Activated CD4-positive, alpha-beta T cell treated with anti-CD3 and anti-CD28 coated beads, Interleukin-2, amount 10 ng/mL, durations not matched to agents 7 days and 5 days (primary cell): Measurements from ENCODE around the gene GZMH. TPM values are rescaled to one million over a fixed set of nuclear protein-coding genes. Genes with fewer than 3 reads are reported as not detected.
A peak's percentile ranks its signal among the peaks of the same experiment; 100 is the strongest.
"Not testable (repeated sequence)": the region's sequence is repeated elsewhere in the genome, so short reads cannot be mapped to it uniquely, and the experiment has no call there.

Source experiments
- CTCF ChIA-PET: fragments of 350-600 bp; sonication (Branson Sonifier 250); formaldehyde crosslinking; loops from one replicate; lab custom pipeline; 2021; ENCODE audit warnings: antibody characterized with exemption; lab: Charles Lee
- POLR2A ChIA-PET: fragments of 350-600 bp; sonication (Branson Sonifier 250); formaldehyde crosslinking; loops from one replicate; lab custom pipeline; 2021; ENCODE audit warnings: antibody characterized with exemption; lab: Charles Lee
- DNase-seq: peaks from one replicate; pipeline ENCODE4 v3.0.0-alpha.2; 2020
- H3K27ac Mint-ChIP-seq: one replicate; pipeline ENCODE4 v1.8.0; 2021; ENCODE audit warnings: mild to moderate bottlenecking, moderate library complexity, mixed read lengths
- H3K27me3 Mint-ChIP-seq: one replicate; pipeline ENCODE4 v1.8.0; 2021; ENCODE audit warnings: mixed read lengths
- H3K36me3 Mint-ChIP-seq: one replicate; pipeline ENCODE4 v1.8.0; 2021; ENCODE audit warnings: low read depth, mixed read lengths
- H3K4me1 Mint-ChIP-seq: one replicate; pipeline ENCODE4 v1.8.0; 2021; ENCODE audit warnings: mixed read lengths
- H3K4me3 Mint-ChIP-seq: one replicate; pipeline ENCODE4 v1.8.0; 2021; ENCODE audit warnings: mild to moderate bottlenecking, moderate library complexity, mixed read lengths
- H3K9me3 Mint-ChIP-seq: one replicate; pipeline ENCODE4 v1.8.0; 2021; ENCODE audit warnings: mixed read lengths
- total RNA-seq, 2 experiments: library from RNA; stranded (reverse); gene quantifications; one replicate each; pipeline ENCODE4 v1.2.3, GENCODE V29; 2021

GZMH gene
- total RNA-seq, 2 experiments from 2014 or later, result 1.9 to 2.8 TPM

DNA sequence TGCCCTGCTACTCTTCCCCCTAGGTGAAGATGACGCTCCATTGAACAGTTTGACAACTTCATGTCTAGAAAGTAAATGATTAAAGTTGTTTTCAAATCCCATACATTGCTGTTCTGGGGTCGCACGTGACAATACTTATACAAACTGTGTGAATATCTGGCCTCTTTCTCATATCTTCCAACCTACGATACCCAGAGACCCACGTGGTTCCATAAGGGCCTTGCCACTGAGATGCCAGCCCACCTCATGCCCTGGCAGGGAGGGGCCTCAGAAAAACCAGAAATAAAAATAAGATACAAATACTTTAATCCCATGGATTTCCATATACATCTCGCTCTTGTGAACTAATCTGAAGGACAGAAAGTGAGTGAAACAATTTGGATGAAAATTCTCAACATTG lies 20.0 kb upstream of the GZMH start:
- POLR2A ChIA-PET, result no interaction called here
- H3K4me3 Mint-ChIP-seq, result no peak overlapping the region

DNA sequence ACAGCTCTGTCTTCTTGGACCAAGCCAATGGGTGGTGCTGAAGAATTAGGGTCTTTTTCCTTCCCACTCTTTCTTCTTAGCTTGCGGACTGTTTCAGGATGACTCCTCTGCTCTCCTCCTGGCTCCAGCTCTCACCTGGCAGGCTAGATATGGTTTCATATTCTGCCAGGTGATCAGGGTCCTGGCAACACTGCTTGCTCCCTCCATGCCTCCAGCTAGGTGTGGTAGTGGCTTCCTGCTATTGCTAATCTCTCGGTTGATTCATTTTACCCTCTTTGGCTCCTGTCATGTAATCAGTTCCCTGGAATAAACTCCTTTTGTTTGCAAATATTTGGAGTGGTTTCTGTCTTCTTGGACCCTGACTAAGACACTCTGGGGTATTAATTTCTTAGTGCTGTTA lies 4.3 kb upstream of the GZMH start:
- ChIA-PET POLR2A (no interaction called here), CTCF (interaction anchor here (1.2 to 3.1 kb wide), 2 partner anchors 8 to 11 kb away, joined by 3 to 12 read pairs; no protein-coding TSS in a partner anchor)
- Mint-ChIP-seq H3K27me3 (no peaks in the 10 kb centered on the region), H3K4me1 (peaks cover 31% of the 10 kb centered on the region), H3K27ac (no peak overlapping the region), H3K36me3 (no peaks in the 10 kb centered on the region), H3K4me3 (no peak overlapping the region), H3K9me3 (no peaks in the 10 kb centered on the region)
- no peak for DNase-seq

More for the DNA sequence above, 20.0 kb upstream of the GZMH start:
- Mint-ChIP-seq H3K27me3 (no peaks in the 10 kb centered on the region), H3K9me3 (peaks cover 1% of the 10 kb centered on the region), H3K27ac (no peak overlapping the region), H3K4me1 (peaks cover 41% of the 10 kb centered on the region), H3K36me3 (peaks cover 8% of the 10 kb centered on the region)
- CTCF ChIA-PET, result interaction anchor here (1.1 kb wide), 1 partner anchor 11 kb away, joined by 3 read pairs; no protein-coding TSS in a partner anchor
- DNase-seq, result no peak

DNA sequence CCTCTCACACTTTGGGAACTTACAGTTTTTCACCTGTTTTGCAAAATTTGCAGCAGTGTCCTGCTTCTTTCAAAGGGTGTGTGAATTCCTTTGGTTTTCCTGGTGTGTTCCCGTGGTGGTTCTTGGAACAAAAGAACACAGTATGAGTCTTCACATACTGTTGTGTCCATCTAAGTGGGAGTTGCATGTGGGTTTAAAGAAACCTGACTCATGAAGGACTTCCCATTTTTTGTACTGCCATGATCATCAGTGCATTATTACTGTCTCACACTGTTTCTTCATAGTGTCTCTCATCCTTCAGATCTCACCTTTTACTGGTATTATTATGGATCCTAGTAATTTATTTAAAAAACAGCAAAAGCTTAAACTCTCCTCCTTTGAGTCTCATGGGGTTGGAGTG lies 3.8 kb upstream of the GZMH start:
- no peaks in the 10 kb centered on the region for H3K9me3 Mint-ChIP-seq
- POLR2A ChIA-PET, result no interaction called here
- H3K4me3 Mint-ChIP-seq, result no peak overlapping the region

DNA sequence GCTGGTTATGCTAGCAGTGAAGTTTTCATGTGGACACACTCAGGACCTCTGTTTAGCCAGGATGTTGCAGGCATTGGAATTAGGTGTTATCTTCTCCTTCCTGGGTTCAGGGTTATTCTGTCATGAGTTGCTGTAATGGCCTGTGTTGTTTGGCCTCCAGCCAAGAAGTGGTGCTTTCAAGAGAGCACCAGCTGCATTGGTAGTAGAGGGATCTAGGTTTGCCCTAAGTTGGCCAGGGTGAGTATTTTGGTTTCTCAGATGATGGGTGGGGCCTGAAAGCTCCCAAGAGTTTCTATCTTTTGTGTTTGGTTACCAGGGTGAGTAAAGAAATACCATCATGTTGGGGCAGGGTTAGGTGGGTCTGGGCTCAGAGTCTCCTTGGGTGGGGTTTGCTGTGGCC lies 2.7 kb upstream of the GZMH start:
- Mint-ChIP-seq H3K36me3 (no peaks in the 10 kb centered on the region), H3K27me3 (no peaks in the 10 kb centered on the region), H3K4me3 (no peak overlapping the region), H3K27ac (no peak overlapping the region), H3K4me1 (peaks cover 47% of the 10 kb centered on the region), H3K9me3 (no peaks in the 10 kb centered on the region)
- ChIA-PET POLR2A (no interaction called here), CTCF (no interaction called here)
- no peak for DNase-seq

More for the DNA sequence above, 3.8 kb upstream of the GZMH start:
- Mint-ChIP-seq H3K27me3 (no peaks in the 10 kb centered on the region), H3K27ac (no peak overlapping the region), H3K36me3 (no peaks in the 10 kb centered on the region), H3K4me1 (peaks cover 36% of the 10 kb centered on the region)
- no peak for DNase-seq
- CTCF ChIA-PET, result interaction anchor here (1.2 to 3.1 kb wide), 2 partner anchors 8 to 12 kb away, joined by 3 to 12 read pairs; no protein-coding TSS in a partner anchor

GRCh38 chr14:24607635-24608514 lies 1.6 kb downstream of the GZMH start:
- POLR2A ChIA-PET, result no interaction called here
- peaks cover 62% of the 10 kb centered on the region for H3K4me1 Mint-ChIP-seq

DNA sequence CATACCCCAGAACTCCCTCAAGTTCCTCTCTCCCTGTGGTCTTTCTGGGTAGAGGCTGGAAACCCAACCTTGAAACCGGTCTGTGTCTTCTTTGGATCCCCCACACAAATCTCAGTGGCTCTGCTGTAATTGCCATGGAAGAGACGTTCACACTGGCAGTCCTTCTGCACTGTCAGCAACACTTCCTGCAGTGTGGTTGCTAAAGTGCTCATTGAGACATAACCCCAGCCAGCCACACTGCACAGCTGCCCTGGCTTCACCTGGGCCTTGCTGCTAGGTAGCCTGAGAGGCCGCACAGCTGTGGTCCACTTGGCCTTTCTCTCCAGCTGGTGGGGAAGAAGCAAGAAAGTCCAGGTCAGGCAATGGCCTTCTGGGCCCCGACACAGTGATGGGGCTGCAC lies 2.4 kb downstream of the GZMH start:
- Mint-ChIP-seq H3K4me1 (peaks cover 58% of the 10 kb centered on the region), H3K27ac (peak overlapping the region; percentile 62), H3K4me3 (no peak overlapping the region), H3K27me3 (peaks cover 2% of the 10 kb centered on the region), H3K9me3 (no peaks in the 10 kb centered on the region), H3K36me3 (no peaks in the 10 kb centered on the region)
- POLR2A ChIA-PET, result no interaction called here
- no peak for DNase-seq
- CTCF ChIA-PET, result interaction anchor here (0.6 kb wide), 1 partner anchor 14 kb away, joined by 3 read pairs; no protein-coding TSS in a partner anchor

More at GRCh38 chr14:24607635-24608514, 1.6 kb downstream of the GZMH start:
- DNase-seq, result no peak
- CTCF ChIA-PET, result interaction anchor here (0.9 to 1.2 kb wide), 3 partner anchors 12 to 131 kb away, joined by 3 to 4 read pairs (median 4); no protein-coding TSS in a partner anchor
- H3K9me3 Mint-ChIP-seq, result no peaks in the 10 kb centered on the region
- H3K27ac Mint-ChIP-seq, result peak overlapping the region; percentile 62
- no peaks in the 10 kb centered on the region for H3K36me3 Mint-ChIP-seq
- H3K27me3 Mint-ChIP-seq, result peaks cover 2% of the 10 kb centered on the region
- H3K4me3 Mint-ChIP-seq, result no peak overlapping the region

- Mint-ChIP-seq H3K27me3 (peaks cover 2% of the 10 kb centered on the region), H3K4me3 (no peak overlapping the region), H3K9me3 (no peaks in the 10 kb centered on the region), H3K27ac (peak overlapping the region; percentile 62), H3K4me1 (peaks cover 55% of the 10 kb centered on the region), H3K36me3 (no peaks in the 10 kb centered on the region)
- no peak for DNase-seq
- POLR2A ChIA-PET, result no interaction called here
- CTCF ChIA-PET, result interaction anchor here (0.6 to 1.5 kb wide), 13 partner anchors 8 to 75 kb away, joined by 3 to 12 read pairs (median 6); partner anchors contain the start of gene GZMB
Observed at GRCh38 chr14:24606297-24606696, 3.2 kb downstream of the GZMH start.

DNA sequence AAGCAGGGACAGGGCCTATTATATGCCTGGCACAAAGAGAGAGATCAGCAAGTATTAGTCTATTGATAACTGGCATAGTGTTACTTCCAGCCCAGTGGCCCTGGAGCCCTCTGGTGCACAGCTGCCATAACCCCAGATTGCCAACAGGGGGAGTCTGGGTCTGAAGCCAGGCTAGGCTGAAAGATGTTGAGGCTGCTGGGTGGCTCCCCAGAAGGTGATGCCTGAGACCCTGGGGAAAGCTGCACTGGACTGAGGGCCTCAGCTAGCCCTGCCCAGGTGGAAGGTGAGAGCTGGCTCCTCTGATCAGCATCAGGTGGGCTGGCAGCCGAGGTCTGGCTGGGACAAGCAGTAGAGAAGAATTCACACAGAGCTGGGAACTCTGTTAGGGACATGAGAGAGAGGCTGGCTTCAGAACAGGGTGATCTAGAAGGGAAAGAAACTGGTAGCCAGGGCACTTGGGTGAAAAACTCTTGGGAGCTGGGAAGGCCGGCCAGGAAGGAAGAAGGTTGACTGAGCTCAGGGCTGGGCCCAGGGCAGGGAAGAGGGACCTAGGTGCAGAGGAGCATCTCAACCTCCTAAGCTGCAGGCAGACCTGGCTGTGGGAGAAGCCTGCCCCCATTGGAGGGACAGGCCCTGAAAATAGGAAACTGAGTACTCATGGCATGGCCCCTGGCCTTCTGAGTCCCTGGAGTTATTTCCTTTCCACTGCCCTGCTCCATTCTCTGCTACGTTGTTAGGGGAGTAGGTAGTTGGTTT lies 3.9 kb downstream of the GZMH start:
- peaks cover 2% of the 10 kb centered on the region for H3K27me3 Mint-ChIP-seq
- no peaks in the 10 kb centered on the region for H3K36me3 Mint-ChIP-seq
- H3K27ac Mint-ChIP-seq, result peak overlapping the region; percentile 89
- H3K9me3 Mint-ChIP-seq, result no peaks in the 10 kb centered on the region
- DNase-seq, result peak; percentile 75
- peak overlapping the region; percentile 23 for H3K4me3 Mint-ChIP-seq
- POLR2A ChIA-PET, result interaction anchor here (0.6 kb wide), 1 partner anchor 68 kb away, joined by 3 read pairs; no protein-coding TSS in a partner anchor
- CTCF ChIA-PET, result interaction anchor here (0.9 to 1.5 kb wide), 16 partner anchors 9 to 105 kb away, joined by 3 to 12 read pairs (median 4); partner anchors contain the start of gene GZMB
- H3K4me1 Mint-ChIP-seq, result peaks cover 55% of the 10 kb centered on the region

DNA sequence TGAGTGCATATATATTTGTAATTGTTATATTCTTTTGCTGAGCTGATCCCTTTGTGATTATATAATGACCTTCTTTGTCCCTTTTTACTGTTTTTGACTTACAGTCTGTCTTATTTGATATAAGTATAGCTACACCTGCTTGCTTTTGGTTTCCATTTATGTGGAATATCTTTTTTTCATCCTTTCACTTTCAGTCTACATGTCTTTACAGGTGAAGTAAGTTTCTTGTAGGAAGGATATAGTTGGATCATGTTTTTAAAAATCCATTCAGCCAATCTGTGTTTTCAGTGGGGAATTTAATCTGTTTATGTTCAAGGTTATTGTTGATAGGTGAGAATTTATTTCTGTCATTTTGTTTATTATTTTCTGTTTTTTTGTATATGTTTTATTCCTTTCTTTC lies 12.1 kb downstream of the GZMH start:
- ChIA-PET POLR2A (no interaction called here), CTCF (no interaction called here)
- no peak overlapping the region for H3K4me3 Mint-ChIP-seq
- no peak for DNase-seq
- H3K9me3 Mint-ChIP-seq, result peaks cover 22% of the 10 kb centered on the region
- H3K27me3 Mint-ChIP-seq, result peaks cover 6% of the 10 kb centered on the region
- no peak overlapping the region for H3K27ac Mint-ChIP-seq
- peaks cover 14% of the 10 kb centered on the region for H3K36me3 Mint-ChIP-seq
- H3K4me1 Mint-ChIP-seq, result peaks cover 11% of the 10 kb centered on the region

- CTCF ChIA-PET, result interaction anchor here (0.7 to 2.1 kb wide), 4 partner anchors 10 to 20 kb away, joined by 3 to 7 read pairs (median 4); partner anchors contain the start of gene GZMH
- Mint-ChIP-seq H3K4me3 (no peak overlapping the region), H3K9me3 (peaks cover 22% of the 10 kb centered on the region), H3K4me1 (peaks cover 11% of the 10 kb centered on the region), H3K36me3 (peaks cover 14% of the 10 kb centered on the region), H3K27me3 (peaks cover 22% of the 10 kb centered on the region), H3K27ac (no peak overlapping the region)
- DNase-seq, result no peak
- POLR2A ChIA-PET, result no interaction called here
Observed at GRCh38 chr14:24595073-24595808, 14.2 kb downstream of the GZMH start.

DNA sequence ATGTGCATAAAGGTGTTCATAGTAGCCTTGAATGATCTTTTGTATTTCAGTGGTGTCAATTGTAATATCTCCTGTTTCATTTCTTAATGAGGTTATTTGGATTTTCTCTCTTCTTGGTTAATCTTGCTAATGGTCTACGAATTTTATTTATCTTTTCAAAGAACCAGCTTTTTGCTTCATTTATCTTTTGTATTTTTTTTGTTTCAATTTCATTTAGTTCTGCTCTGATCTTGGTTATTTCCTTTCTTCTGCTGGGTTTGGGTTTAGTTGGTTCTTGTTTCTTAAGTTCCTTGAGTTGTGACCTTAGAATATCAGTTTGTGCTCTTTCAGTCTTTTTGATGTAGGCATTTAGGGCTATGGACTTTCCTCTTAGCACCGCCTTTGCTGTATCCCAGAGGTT lies 18.5 kb downstream of the GZMH start:
- POLR2A ChIA-PET, H3K27ac Mint-ChIP-seq, H3K4me3 Mint-ChIP-seq, H3K36me3 Mint-ChIP-seq, H3K4me1 Mint-ChIP-seq, DNase-seq: not testable (repeated sequence)
- peaks cover 11% of the 10 kb centered on the region for H3K9me3 Mint-ChIP-seq
- CTCF ChIA-PET, result interaction anchor here (0.6 kb wide), 1 partner anchor 148 kb away, joined by 5 read pairs; the partner anchor contains the start of gene SDR39U1
- H3K27me3 Mint-ChIP-seq, result peaks cover 30% of the 10 kb centered on the region

DNA sequence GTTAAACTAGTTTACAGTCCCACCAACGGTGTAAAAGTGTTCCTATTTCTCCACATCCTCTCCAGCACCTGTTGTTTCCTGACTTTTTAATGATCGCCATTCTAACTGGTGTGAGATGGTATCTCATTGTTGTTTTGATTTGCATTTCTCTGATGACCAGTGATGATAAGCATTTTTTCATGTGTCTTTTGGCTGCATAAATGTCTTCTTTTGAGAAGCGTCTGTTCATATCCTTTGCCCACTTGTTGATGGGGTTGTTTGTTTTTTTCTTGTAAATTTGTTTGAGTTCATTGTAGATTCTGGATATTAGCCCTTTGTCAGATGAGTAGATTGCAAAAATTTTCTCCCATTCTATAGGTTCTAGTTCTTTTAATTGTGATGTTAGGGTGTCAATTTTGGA lies 25.1 kb downstream of the GZMH start:
- Mint-ChIP-seq H3K27me3 (peaks cover 11% of the 10 kb centered on the region), H3K9me3 (peaks cover 10% of the 10 kb centered on the region)
- H3K4me3 Mint-ChIP-seq, H3K36me3 Mint-ChIP-seq, POLR2A ChIA-PET, CTCF ChIA-PET, DNase-seq, H3K4me1 Mint-ChIP-seq, H3K27ac Mint-ChIP-seq: not testable (repeated sequence)
